ENCODE measurements around the gene DDX17.

DDX17 gene

DNA sequence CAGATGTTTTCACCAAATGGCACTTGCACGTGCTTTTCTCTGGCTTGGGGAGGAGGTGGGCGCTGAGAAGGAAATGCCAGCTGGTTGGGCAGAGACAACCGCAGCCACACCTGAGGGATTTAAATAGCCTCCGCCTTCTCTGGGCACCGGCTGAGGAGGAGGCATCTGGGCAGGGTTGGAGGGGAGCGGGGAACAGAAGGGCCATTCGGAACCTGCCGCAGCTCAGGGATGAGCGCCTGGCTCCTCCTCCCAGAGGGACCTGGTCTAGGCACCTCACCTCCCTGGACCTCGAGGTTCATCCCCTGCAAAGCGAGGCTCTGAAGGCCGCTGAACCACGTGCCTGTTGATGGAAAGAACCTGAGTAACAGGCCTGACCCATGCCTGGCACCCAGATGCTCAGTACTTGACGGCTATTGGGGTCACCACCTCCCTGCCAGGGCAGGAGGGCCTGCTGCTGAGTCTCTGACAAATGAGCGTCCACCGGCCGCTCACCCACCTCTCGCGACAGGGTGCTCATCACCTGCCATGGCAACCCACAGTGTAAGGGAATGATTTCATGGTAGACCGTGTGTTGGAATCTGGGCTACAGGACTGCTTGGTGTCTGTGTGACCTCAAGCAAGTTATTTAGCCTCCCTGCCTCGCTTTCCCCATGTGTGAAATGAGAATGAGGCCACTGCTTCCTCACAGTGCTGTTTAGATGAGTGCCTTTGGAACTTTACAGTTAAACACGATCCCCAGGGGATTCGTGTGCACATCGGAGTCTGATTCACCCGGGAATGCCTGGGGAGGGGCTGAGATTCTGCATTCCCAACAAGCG is 40.2 kb downstream of the DDX17 start:
- DNase-seq (ENCODE audit: low spot score), result no peak

- DNase-seq (ENCODE audit: low spot score), result no peak
These were observed 41.0 kb downstream of the DDX17 start for GRCh38 chr22:38464992-38465672.

- DNase-seq (ENCODE audit: low spot score), result no peak
These were observed 42.9 kb downstream of the DDX17 start for GRCh38 chr22:38462960-38463784.

DNA sequence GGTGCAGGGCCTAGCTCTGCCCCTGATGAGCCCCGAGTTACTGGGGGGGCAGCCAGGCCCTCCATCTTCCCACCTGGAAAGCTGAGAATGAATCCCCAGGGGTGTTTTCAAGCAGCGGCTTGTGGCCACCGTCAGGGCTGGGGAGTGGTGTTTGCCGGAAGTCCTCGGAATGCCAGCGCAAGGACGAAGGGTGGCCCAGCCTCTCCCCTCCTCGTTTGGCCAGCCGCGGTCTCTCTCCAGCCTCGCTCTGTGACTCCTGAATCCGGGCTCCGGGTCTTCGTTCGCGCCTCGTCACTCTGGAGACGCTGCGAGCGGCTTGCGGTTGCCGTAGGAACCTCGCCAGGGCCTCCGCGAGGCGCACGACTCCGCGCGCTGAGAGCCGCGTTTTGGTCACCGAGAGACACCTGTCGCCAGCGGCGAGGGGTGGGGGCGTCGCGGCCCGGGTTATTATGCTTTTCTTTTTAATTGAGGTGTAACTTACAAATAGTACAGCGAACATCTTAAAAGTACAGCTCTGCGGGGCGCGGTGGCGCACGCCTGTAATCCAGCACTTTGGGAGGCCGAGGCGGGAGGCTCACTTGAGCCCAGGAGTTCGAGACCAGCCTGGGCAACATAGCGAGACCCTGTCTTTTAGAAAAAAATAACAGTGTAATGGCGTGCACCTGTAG is 44.6 kb downstream of the DDX17 start:
- peak; percentile 43 for DNase-seq (ENCODE audit: low spot score)

DNA sequence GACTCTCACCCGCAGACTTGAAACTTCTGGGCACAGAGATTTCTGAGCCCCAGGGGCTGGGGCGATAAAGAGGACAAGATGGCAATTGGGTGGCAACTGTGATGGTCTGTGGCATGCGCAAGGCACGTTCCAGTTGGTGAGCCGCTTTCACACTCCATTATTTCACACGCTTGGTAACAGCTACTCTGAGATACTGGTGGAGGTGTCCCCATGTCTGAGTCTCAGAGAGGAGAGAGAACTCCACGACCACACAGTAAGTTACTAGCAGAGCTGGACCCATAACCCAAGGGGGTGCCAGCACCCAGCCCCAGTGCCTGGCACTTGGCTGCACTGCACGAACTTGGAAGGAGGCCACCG is 45.1 kb downstream of the DDX17 start:
- no peak for DNase-seq (ENCODE audit: low spot score)

DNA sequence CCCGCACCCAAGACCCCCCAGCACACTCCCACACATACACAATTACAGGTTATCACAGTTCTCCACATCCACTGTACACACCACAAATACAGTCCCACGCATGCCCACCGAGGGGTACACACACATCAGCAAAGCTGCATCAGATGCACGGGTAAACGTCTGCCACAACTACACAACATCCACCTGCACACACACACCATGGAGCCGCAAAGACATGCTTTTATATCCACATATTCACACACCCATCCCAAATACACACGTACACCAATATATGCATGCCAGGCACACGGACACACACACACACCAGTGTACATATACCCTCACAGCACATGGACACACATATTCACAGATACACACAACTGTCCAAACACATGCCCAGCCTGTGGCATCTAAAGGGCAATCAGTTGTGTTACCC is 45.7 kb downstream of the DDX17 start:
- no peak for DNase-seq (ENCODE audit: low spot score)

DNA sequence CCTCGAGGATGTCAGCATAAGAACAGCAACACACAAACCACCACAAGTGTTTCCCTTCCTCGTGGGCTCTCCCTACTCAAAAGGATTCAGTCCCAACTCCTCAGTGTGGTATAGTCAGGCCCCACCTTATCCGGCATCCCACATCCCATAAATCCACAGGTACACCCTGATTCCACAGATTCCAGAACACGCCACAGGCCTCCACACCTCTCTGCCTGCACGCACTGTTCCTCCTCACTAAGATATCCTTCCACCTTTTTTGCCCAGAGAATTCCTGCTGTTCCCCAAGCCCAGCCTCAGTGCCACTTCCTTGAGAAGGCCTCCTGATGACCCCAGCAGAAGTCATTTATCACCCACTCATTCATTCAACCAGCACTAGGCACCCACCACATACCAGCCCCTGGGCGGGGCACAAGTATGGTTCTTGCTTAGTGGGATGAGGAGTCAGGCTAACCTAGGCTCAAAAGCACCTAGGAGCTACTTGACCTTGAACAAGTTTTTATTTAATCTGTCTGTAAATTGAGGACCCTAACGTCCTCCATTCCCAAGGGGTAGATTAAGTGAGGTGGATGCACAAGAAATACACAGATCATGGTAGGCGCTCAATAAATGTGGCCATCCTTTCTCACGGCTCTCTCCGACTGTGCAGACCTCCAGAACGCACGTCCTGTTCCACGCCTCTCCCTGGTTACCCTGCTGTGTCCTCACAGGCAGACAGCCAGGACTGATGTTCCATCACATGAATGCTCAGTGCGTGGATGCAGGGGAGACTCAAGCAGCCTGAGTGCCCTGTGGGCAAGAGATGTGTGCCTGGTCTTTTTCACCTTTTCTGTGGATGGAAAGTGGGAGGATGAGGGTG is 49.0 kb downstream of the DDX17 start:
- no peak for DNase-seq (ENCODE audit: low spot score)

DNA sequence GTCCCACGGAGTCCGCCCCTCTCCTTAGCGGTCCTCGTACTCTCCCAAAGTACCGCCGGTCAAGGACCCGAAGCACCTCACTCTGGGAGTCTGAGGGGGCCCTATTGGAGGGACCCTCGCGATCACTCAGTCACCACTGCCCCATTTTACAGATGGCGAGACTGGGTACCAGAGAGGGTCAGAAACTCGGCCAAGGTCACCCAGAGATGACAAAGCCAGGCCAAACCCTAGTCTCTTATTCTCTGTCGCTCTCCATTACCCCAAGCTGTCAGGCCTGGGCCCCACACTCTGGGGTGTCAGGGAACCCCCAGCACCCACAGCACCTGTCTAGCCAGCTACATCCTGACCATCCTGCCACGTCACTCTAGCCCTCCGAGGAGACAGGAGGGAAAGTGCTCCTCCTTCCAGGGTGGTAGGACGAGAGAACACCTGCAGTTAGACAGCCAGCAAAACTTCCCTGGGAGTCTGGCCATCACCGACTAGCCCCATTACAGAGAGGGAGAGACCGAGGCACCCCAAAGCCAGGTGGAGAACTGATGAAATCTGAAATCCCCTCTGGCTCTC is 49.8 kb downstream of the DDX17 start:
- no peak for DNase-seq (ENCODE audit: low spot score)

DNA sequence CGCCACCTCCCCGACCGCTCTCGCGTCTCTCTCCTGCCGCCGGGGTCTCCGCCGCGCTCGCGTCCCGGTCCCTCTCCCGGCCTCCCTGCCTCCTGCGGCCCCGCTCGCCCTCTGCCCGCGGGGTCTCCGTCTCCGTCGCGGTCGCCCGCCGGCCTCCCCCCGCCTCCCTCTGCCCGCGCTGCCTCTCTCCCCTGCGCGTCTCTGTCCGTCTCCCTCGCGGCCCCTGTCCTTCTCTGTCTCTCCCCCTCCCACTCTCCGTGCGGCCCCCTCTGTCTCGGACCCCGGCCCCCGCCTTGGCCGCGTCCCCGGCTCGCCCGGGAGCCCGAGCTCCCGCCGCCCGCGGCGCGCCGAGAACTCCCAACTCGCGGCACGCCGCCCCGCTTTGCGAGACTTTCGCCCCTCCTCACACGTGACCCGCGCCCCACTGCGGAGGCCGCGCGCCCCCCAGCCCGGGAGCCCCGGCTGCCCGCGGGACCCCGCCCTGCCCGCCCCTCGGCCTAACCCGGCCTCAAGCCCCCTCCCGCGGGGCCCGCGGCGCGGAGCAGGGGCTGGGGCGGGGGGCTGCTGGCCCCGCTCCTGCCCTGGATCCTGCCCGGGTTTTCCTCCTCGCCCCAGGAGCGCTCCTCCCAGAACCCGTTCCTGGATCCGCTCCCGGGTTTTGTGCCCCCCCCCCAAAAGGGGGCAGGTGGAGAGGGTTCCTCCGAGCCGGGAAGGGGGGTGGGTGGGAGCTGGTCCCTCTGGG is 50.4 kb downstream of the DDX17 start:
- no peak for DNase-seq (ENCODE audit: low spot score)

- no peak for DNase-seq (ENCODE audit: low spot score)
These were observed 51.0 kb downstream of the DDX17 start, which contains the start of gene KCNJ4 for GRCh38 chr22:38455076-38455529. Gene KCNJ4 (minus strand): TSS chr22:38455199. CDS start chr22:38428132, 27,067 bp downstream.

- DNase-seq (ENCODE audit: low spot score), result no peak
These were observed 51.6 kb downstream of the DDX17 start for GRCh38 chr22:38454353-38455075.

DNA sequence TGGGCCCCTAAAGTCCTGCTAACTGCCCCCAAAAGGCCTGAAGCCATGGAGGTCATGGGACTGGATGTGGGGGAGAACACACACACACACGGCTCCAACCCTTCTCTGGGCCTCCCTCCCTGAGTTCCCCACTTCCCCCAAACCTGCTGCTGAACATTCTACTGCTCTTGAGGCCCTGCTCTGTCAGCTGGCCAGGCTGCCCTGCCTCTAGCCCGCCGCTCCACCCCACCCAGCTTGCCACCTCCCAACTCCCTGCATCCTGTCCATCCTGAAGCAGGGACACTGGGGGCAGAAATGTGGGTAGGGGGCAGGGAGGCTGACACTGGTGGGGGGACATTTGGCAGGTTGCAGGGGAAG is 52.1 kb downstream of the DDX17 start:
- DNase-seq (ENCODE audit: low spot score), result no peak

DNA sequence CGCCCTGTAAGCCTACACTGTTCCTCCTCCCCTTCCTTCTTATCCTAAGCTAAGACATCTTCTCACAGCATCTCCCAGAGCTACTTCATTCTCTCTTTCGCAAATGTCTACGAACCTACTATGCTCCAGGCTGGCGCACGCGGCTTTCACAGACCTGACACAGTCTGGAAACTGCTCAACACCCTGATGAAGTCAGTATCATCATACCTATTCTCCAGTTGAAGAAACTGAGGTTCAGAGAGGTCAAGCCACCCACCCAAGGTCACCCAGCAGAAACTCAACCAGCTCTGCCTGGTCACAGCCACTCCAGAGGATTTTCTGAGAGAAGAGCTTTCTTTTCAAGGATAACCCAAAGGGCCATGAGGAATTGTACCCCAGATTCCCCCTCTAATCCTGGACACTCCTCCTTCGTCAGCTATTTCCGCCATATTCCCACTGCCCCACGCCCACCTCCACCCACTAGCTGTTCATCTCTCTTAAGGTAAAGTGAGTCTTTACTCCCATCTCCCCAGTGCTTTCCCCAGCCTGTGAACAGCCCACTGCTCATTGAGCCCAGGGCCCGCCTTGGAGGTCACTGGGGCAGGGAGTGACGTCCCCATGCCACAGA is 52.9 kb downstream of the DDX17 start:
- no peak for DNase-seq (ENCODE audit: low spot score)

DNA sequence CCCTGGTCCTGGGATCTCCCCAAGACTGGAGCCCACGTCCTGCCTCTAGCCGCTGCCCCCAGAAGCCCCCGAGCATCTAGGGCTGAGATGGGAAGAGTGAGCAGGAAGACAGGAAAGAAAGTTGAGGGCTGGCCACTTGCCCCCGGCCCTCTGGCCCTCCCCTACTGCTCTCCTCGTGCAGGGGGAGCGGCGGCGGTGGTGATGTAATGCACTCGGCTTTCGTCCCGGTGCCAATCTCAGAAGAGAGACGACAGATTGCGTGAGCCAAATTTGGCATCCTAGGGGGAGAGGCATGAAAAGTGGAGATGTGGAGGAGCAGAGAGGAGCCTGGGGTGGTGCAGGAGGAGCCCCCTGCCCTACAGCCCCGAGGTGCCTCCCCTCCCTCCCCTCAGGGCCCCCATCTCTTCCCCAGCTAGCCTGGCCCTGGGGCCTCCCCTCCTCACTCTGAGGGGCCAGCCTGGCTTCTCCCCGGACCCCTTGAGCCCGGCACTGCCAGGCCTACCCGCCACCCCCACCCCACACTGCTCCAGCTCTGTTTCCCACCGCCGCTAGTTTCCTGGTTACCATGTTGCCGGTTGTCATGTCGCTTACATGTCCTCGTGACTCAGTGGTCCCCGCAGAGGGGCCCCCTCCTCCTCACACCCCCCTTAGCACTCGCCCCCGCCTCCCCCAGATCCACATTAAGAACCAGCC is 53.6 kb downstream of the DDX17 start:
- no peak for DNase-seq (ENCODE audit: low spot score)

DNA sequence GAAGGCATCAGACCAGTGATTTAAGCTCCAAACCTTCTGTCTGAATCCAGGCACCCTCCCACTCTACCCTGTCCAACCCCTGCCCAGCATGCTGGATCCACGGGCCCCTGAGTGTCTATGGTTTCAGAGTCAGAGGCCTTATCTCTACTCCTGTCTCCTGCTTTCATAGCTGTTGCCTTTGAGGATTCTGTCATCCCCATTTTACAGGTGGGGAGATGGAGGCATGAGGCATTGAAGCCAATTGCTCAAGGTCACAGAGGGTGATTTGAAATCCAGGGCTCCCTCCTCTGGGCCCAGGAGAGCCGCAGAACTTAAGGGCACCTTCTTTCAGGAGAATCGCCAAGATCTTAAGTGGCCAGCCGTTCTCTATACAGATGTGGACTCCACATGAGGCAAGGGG is 54.2 kb downstream of the DDX17 start:
- no peak for DNase-seq (ENCODE audit: low spot score)

DNA sequence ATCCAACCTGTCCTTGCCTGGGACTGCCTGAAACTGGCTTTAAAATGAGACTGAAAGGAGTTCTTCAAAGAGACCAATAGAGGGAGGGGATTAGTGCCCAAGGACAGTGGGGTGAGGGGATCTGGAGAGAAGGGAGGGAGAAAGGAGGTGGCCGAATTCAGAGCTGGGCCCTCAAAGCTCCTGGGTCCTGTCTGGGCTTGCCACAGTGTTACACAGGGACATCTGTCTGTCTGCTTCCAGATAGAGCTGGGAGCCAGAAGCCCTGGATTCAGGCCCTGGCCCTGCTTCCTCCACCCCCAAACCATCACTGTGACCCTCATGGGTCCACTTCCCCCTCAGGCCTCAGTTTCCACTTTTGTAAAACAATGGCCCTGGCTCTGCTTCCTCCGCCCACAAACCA is 54.7 kb downstream of the DDX17 start:
- no peak for DNase-seq (ENCODE audit: low spot score)

GRCh38 chr22:38450234-38450797 is 55.8 kb downstream of the DDX17 start:
- DNase-seq (ENCODE audit: low spot score), result no peak

DNA sequence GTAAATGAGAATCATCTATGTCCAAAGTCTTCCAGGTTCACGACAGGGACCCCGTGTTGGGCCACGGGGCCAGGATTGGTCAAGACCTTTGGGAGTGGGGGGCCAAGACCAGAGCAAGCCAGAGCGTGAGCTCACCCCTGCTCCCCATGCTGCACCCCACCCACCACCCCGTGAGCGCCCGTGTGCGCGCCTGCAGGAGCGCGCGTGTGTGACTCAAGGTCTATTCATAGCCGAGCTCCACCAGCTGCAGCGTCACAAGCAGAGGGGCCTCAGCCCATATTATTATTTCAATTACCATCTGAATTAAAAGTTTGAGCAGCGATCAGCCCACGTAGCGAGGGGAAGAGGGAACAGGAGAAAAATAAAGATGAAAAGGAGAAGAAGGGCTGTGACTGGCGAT is 56.3 kb downstream of the DDX17 start:
- no peak for DNase-seq (ENCODE audit: low spot score)

Data from kidney capillary endothelial cell (primary cell).